ENCODE results near the gene ADAM12. TPM values are rescaled to one million over a fixed set of nuclear protein-coding genes. Genes with fewer than 3 reads are reported as not detected.

Gene ADAM12
- total RNA-seq, 1 donor from 2014 or later = 18.4 TPM

GRCh38 chr10:126235979-126236851 lies 152.1 kb downstream of the ADAM12 start:
- no peak for TF ChIP-seq CTCF (IDR thresholded peaks at IDR 0.05; ENCODE audit: partially characterized antibody, unreplicated experiment)
- peaks cover 3% of the 10 kb centered on the region for H3K27me3 Mint-ChIP-seq (ENCODE audit: unreplicated experiment)
- no peak overlapping the region for H3K27ac Mint-ChIP-seq (ENCODE audit: unreplicated experiment)
- H3K36me3 Mint-ChIP-seq (ENCODE audit: unreplicated experiment) = no peaks in the 10 kb centered on the region
- peaks cover 24% of the 10 kb centered on the region for H3K4me1 Mint-ChIP-seq (ENCODE audit: low read depth, unreplicated experiment)
- DNase-seq = no peak
- peaks cover 5% of the 10 kb centered on the region for H3K9me3 Mint-ChIP-seq (ENCODE audit: unreplicated experiment)
- H3K4me3 Mint-ChIP-seq (ENCODE audit: unreplicated experiment) = no peak overlapping the region

GRCh38 chr10:126235091-126235978 lies 152.9 kb downstream of the ADAM12 start:
- peaks cover 3% of the 10 kb centered on the region for H3K27me3 Mint-ChIP-seq (ENCODE audit: unreplicated experiment)
- no peak overlapping the region for H3K27ac Mint-ChIP-seq (ENCODE audit: unreplicated experiment)
- H3K4me3 Mint-ChIP-seq (ENCODE audit: unreplicated experiment) = no peak overlapping the region
- no peaks in the 10 kb centered on the region for H3K36me3 Mint-ChIP-seq (ENCODE audit: unreplicated experiment)
- peaks cover 5% of the 10 kb centered on the region for H3K9me3 Mint-ChIP-seq (ENCODE audit: unreplicated experiment)
- peaks cover 16% of the 10 kb centered on the region for H3K4me1 Mint-ChIP-seq (ENCODE audit: low read depth, unreplicated experiment)
- TF ChIP-seq CTCF (IDR thresholded peaks at IDR 0.05; ENCODE audit: partially characterized antibody, unreplicated experiment) = no peak
- no peak for DNase-seq

DNA sequence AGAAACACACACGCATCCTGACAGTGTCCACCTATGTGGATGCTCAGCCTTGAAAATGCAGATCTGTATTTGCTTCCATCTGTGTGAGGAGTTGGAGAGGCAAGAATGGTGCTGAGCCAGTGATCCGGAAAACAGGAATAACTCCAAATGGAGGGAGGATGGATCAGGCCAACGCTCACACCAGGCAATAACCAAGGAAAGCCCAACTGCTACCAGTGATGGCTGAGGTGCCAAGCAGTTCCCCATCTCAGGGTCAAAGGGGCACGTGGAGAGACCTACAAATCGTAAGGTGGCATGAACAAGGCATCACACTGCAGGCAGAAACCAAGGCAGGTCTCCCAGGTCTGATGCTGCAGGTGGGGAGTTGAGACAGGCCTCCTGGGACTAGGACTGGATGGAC lies 153.6 kb downstream of the ADAM12 start:
- Mint-ChIP-seq H3K27me3 (ENCODE audit: unreplicated experiment) (peaks cover 3% of the 10 kb centered on the region), H3K36me3 (ENCODE audit: unreplicated experiment) (no peaks in the 10 kb centered on the region), H3K27ac (ENCODE audit: unreplicated experiment) (no peak overlapping the region), H3K9me3 (ENCODE audit: unreplicated experiment) (peaks cover 5% of the 10 kb centered on the region), H3K4me1 (ENCODE audit: low read depth, unreplicated experiment) (peaks cover 16% of the 10 kb centered on the region), H3K4me3 (ENCODE audit: unreplicated experiment) (no peak overlapping the region)
- TF ChIP-seq CTCF (IDR thresholded peaks at IDR 0.05; ENCODE audit: partially characterized antibody, unreplicated experiment) = no peak
- DNase-seq = no peak

GRCh38 chr10:126233182-126234148 lies 154.8 kb downstream of the ADAM12 start:
- Mint-ChIP-seq H3K27ac (ENCODE audit: unreplicated experiment) (no peak overlapping the region), H3K4me3 (ENCODE audit: unreplicated experiment) (no peak overlapping the region), H3K36me3 (ENCODE audit: unreplicated experiment) (no peaks in the 10 kb centered on the region), H3K9me3 (ENCODE audit: unreplicated experiment) (peaks cover 5% of the 10 kb centered on the region), H3K4me1 (ENCODE audit: low read depth, unreplicated experiment) (peaks cover 19% of the 10 kb centered on the region), H3K27me3 (ENCODE audit: unreplicated experiment) (peaks cover 3% of the 10 kb centered on the region)
- no peak for TF ChIP-seq CTCF (IDR thresholded peaks at IDR 0.05; ENCODE audit: partially characterized antibody, unreplicated experiment)
- DNase-seq = no peak

All from glutamatergic neuron (in vitro differentiated cells).